ENCODE results near the gene LDLRAD3.
"Not testable (repeated sequence)": the region's sequence is repeated elsewhere in the genome, so short reads cannot be mapped to it uniquely, and the experiment has no call there.

Gene LDLRAD3

GRCh38 chr11:35911013-35911412 is 32.8 kb upstream of the LDLRAD3 start:
- no peaks in the 10 kb centered on the region for H3K9me3 ChIP-seq (ENCODE audit: control insufficient read depth, low read length)
- no peak overlapping the region for H3K4me3 ChIP-seq (ENCODE audit: low read depth, low read length)
- H3K27ac ChIP-seq: no peak overlapping the region
- no peak overlapping the region for H3K4me2 ChIP-seq (ENCODE audit: low read length)
- H3K79me2 ChIP-seq: no peaks in the 10 kb centered on the region
- no peak overlapping the region for H3K9ac ChIP-seq
- H3K36me3 ChIP-seq (ENCODE audit: control insufficient read depth, insufficient read depth, low read length): no peaks in the 10 kb centered on the region
- H3K4me1 ChIP-seq: no peaks in the 10 kb centered on the region
- no peak for TF ChIP-seq CTCF (IDR thresholded peaks at IDR 0.05)
- H2AFZ ChIP-seq: no peak overlapping the region
- H3K27me3 ChIP-seq (ENCODE audit: control insufficient read depth, insufficient read depth, low read length): no peaks in the 10 kb centered on the region

- Histone ChIP-seq H3K9ac (no peak overlapping the region), H2AFZ (no peak overlapping the region), H3K36me3 (ENCODE audit: control insufficient read depth, insufficient read depth, low read length) (no peaks in the 10 kb centered on the region), H3K27me3 (ENCODE audit: control insufficient read depth, insufficient read depth, low read length) (no peaks in the 10 kb centered on the region), H3K9me3 (ENCODE audit: control insufficient read depth, low read length) (no peaks in the 10 kb centered on the region), H3K4me2 (ENCODE audit: low read length) (no peak overlapping the region), H3K27ac (no peak overlapping the region), H3K4me1 (no peaks in the 10 kb centered on the region), H3K4me3 (ENCODE audit: low read depth, low read length) (no peak overlapping the region), H3K79me2 (no peaks in the 10 kb centered on the region)
- no peak for TF ChIP-seq CTCF (IDR thresholded peaks at IDR 0.05)
These were observed 32.2 kb upstream of the LDLRAD3 start for GRCh38 chr11:35911616-35912165.

- H3K27ac ChIP-seq: not testable (repeated sequence)
These were observed 31.4 kb upstream of the LDLRAD3 start for GRCh38 chr11:35912436-35912835.

GRCh38 chr11:35912883-35913624 is 30.8 kb upstream of the LDLRAD3 start:
- Histone ChIP-seq H3K4me1 (no peaks in the 10 kb centered on the region), H3K27me3 (ENCODE audit: control insufficient read depth, insufficient read depth, low read length) (no peaks in the 10 kb centered on the region), H3K4me2 (ENCODE audit: low read length) (no peak overlapping the region), H2AFZ (no peak overlapping the region), H3K79me2 (no peaks in the 10 kb centered on the region), H3K9me3 (ENCODE audit: control insufficient read depth, low read length) (no peaks in the 10 kb centered on the region), H3K4me3 (ENCODE audit: low read depth, low read length) (no peak overlapping the region), H3K27ac (no peak overlapping the region), H3K36me3 (ENCODE audit: control insufficient read depth, insufficient read depth, low read length) (no peaks in the 10 kb centered on the region), H3K9ac (no peak overlapping the region)
- no peak for TF ChIP-seq CTCF (IDR thresholded peaks at IDR 0.05)

More at GRCh38 chr11:35912436-35912835, 31.4 kb upstream of the LDLRAD3 start:
- H2AFZ ChIP-seq; H3K9ac ChIP-seq; H3K4me3 ChIP-seq (ENCODE audit: low read depth, low read length); H3K9me3 ChIP-seq (ENCODE audit: control insufficient read depth, low read length); H3K36me3 ChIP-seq (ENCODE audit: control insufficient read depth, insufficient read depth, low read length); H3K4me1 ChIP-seq; H3K79me2 ChIP-seq; H3K4me2 ChIP-seq (ENCODE audit: low read length); H3K27me3 ChIP-seq (ENCODE audit: control insufficient read depth, insufficient read depth, low read length): not testable (repeated sequence)

GRCh38 chr11:35914816-35915215 is 29.0 kb upstream of the LDLRAD3 start:
- H3K4me1 ChIP-seq: no peaks in the 10 kb centered on the region

More at GRCh38 chr11:35914816-35915215, 29.0 kb upstream of the LDLRAD3 start:
- no peaks in the 10 kb centered on the region for H3K36me3 ChIP-seq (ENCODE audit: control insufficient read depth, insufficient read depth, low read length)
- no peak overlapping the region for H3K4me2 ChIP-seq (ENCODE audit: low read length)
- H3K9me3 ChIP-seq (ENCODE audit: control insufficient read depth, low read length): no peaks in the 10 kb centered on the region
- no peaks in the 10 kb centered on the region for H3K79me2 ChIP-seq
- no peak overlapping the region for H3K27ac ChIP-seq
- no peak overlapping the region for H2AFZ ChIP-seq
- H3K9ac ChIP-seq: no peak overlapping the region
- no peak for TF ChIP-seq CTCF (IDR thresholded peaks at IDR 0.05)
- H3K27me3 ChIP-seq (ENCODE audit: control insufficient read depth, insufficient read depth, low read length): no peaks in the 10 kb centered on the region
- no peak overlapping the region for H3K4me3 ChIP-seq (ENCODE audit: low read depth, low read length)
